MCF 10A (cell line): ENCODE results near the gene RGS7. TPM values are rescaled to one million over a fixed set of nuclear protein-coding genes. Genes with fewer than 3 reads are reported as not detected.

Experiments
- BruUV-seq: library from RNA; stranded (reverse); fragments of 400-500 nt; replicated peaks from 2 replicates; lab custom pipeline; 2021; lab: Mats Ljungman, UMichigan
- CTCF ChIA-PET: fragments of 300-600 bp; sonication (Branson Sonifier 250); formaldehyde crosslinking; extraction: SDS; loops from one replicate; lab custom pipeline; 2021; ENCODE audit warnings: antibody characterized with exemption, inconsistent platforms; lab: Yijun Ruan, JAX
- POLR2A ChIA-PET: fragments of 300-600, 350-650 bp; sonication (Branson Sonifier 250); formaldehyde crosslinking; extraction: SDS; loops from one replicate; lab custom pipeline; 2020; ENCODE audit warnings: antibody characterized with exemption, inconsistent platforms; lab: Yijun Ruan, JAX
- DNase-seq: peaks from one replicate; pipeline ENCODE4 v3.0.0-alpha.2; 2018; ENCODE audit not compliant: unreplicated experiment
- H3K27ac Mint-ChIP-seq: one replicate; pipeline ENCODE4 v1.8.0; 2022; ENCODE audit warnings: mild to moderate bottlenecking, low read depth, mixed read lengths; ENCODE audit not compliant: unreplicated experiment
- H3K27me3 Mint-ChIP-seq: one replicate; pipeline ENCODE4 v1.8.0; 2022; ENCODE audit warnings: mixed read lengths; ENCODE audit not compliant: insufficient read depth, unreplicated experiment
- H3K36me3 Mint-ChIP-seq: one replicate; pipeline ENCODE4 v1.8.0; 2022; ENCODE audit warnings: mild to moderate bottlenecking, moderate library complexity, mixed read lengths; ENCODE audit not compliant: insufficient read depth, unreplicated experiment
- H3K4me1 Mint-ChIP-seq: one replicate; pipeline ENCODE4 v1.8.0; 2022; ENCODE audit warnings: mixed read lengths; ENCODE audit not compliant: insufficient read depth, unreplicated experiment
- H3K4me3 Mint-ChIP-seq: one replicate; pipeline ENCODE4 v1.8.0; 2022; ENCODE audit warnings: mild to moderate bottlenecking, moderate library complexity, mixed read lengths; ENCODE audit not compliant: unreplicated experiment
- H3K9me3 Mint-ChIP-seq: one replicate; pipeline ENCODE4 v1.8.0; 2022; ENCODE audit warnings: mixed read lengths; ENCODE audit not compliant: unreplicated experiment
- intact Hi-C: fragments of 100-400 bp; cut with micrococcal nuclease; formaldehyde crosslinking; loops from 2 replicates; pipeline ENCODE4 v1.14.1; 2022
- total RNA-seq: library from RNA; stranded (reverse); gene quantifications from 2 replicates; pipeline ENCODE4 v1.2.3, GENCODE V29; 2022
- TF ChIP-seq, protein P1 (sequence below): fragments of 200-600 bp; IDR thresholded peaks from one replicate; pipeline ENCODE4 v1.8.0; 2022; ENCODE audit warnings: antibody characterized with exemption, mild to moderate bottlenecking; ENCODE audit not compliant: unreplicated experiment

The RGS7 gene
- total RNA-seq, 1 experiment from 2014 or later: 0.42 TPM

GRCh38 chr1:241330619-241331327, 26.2 kb downstream of the RGS7 start:
- no peak for DNase-seq

GRCh38 chr1:241325456-241325855, 31.5 kb downstream of the RGS7 start:
- Mint-ChIP-seq H3K9me3 (no peaks in the 10 kb centered on the region), H3K27me3 (peaks cover 47% of the 10 kb centered on the region), H3K4me3 (no peak overlapping the region), H3K4me1 (no peaks in the 10 kb centered on the region), H3K36me3 (no peaks in the 10 kb centered on the region), H3K27ac (no peak overlapping the region)
- BruUV-seq: no TSS peak
- ChIA-PET CTCF (interaction anchor here (0.6 to 1.9 kb wide), 4 partner anchors 11 to 227 kb away, joined by 3 to 6 read pairs (median 4); no protein-coding TSS in a partner anchor), POLR2A (no interaction called here)
- no peak for DNase-seq
- intact Hi-C loops: no loop called here
- TF ChIP-seq, protein P1, sequence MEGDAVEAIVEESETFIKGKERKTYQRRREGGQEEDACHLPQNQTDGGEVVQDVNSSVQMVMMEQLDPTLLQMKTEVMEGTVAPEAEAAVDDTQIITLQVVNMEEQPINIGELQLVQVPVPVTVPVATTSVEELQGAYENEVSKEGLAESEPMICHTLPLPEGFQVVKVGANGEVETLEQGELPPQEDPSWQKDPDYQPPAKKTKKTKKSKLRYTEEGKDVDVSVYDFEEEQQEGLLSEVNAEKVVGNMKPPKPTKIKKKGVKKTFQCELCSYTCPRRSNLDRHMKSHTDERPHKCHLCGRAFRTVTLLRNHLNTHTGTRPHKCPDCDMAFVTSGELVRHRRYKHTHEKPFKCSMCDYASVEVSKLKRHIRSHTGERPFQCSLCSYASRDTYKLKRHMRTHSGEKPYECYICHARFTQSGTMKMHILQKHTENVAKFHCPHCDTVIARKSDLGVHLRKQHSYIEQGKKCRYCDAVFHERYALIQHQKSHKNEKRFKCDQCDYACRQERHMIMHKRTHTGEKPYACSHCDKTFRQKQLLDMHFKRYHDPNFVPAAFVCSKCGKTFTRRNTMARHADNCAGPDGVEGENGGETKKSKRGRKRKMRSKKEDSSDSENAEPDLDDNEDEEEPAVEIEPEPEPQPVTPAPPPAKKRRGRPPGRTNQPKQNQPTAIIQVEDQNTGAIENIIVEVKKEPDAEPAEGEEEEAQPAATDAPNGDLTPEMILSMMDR: no peak

More at GRCh38 chr1:241330619-241331327, 26.2 kb downstream of the RGS7 start:
- TF ChIP-seq, protein P1: no peak
- Mint-ChIP-seq H3K36me3 (no peaks in the 10 kb centered on the region), H3K4me1 (no peaks in the 10 kb centered on the region), H3K27ac (no peak overlapping the region), H3K9me3 (no peaks in the 10 kb centered on the region), H3K4me3 (no peak overlapping the region), H3K27me3 (peaks cover 47% of the 10 kb centered on the region)
- CTCF ChIA-PET: interaction anchor here (0.6 kb wide), 2 partner anchors 41 to 50 kb away, joined by 3 read pairs; no protein-coding TSS in a partner anchor
- POLR2A ChIA-PET: interaction anchor here (0.6 kb wide), 1 partner anchor 129 kb away, joined by 3 read pairs; no protein-coding TSS in a partner anchor
- no TSS peak for BruUV-seq
- intact Hi-C loops: no loop called here

GRCh38 chr1:241323514-241324195, 33.4 kb downstream of the RGS7 start:
- DNase-seq: peak; percentile 78
- H3K4me3 Mint-ChIP-seq: no peak overlapping the region

More at GRCh38 chr1:241323514-241324195, 33.4 kb downstream of the RGS7 start:
- no peak overlapping the region for H3K27ac Mint-ChIP-seq
- ChIA-PET CTCF (interaction anchor here (0.8 kb wide), 2 partner anchors 92 to 162 kb away, joined by 3 read pairs; no protein-coding TSS in a partner anchor), POLR2A (interaction anchor here (1.0 to 1.3 kb wide), 3 partner anchors 9 to 32 kb away, joined by 3 to 5 read pairs (median 4); no protein-coding TSS in a partner anchor)
- no peaks in the 10 kb centered on the region for H3K9me3 Mint-ChIP-seq
- intact Hi-C loops: no loop called here
- TF ChIP-seq, protein P1: no peak
- peaks cover 45% of the 10 kb centered on the region for H3K27me3 Mint-ChIP-seq
- no peaks in the 10 kb centered on the region for H3K36me3 Mint-ChIP-seq
- BruUV-seq: no TSS peak
- no peaks in the 10 kb centered on the region for H3K4me1 Mint-ChIP-seq
